Right lobe of liver (tissue), 4 donors: ENCODE measurements around the gene CCDC136.

Source experiments
- CTCF ChIP-seq, 4 donors: fragments of 200-600 bp in 3 of 4; fragments of 450-650 bp in 1 of 4; IDR thresholded peaks; one replicate each; pipeline versions ENCODE4 v1.5.1 to v1.8.0; 2016 to 2022; ENCODE audit warnings: antibody characterized with exemption in 4 of 4, mild to moderate bottlenecking in 2 of 4
- POLR2A ChIP-seq: fragments of 450-650 bp; IDR thresholded peaks from one replicate; pipeline ENCODE4 v1.6.1; 2017; ENCODE audit warnings: antibody characterized with exemption, mild to moderate bottlenecking
- donor health status: DM: no; HTN: no; CAD: no.
- donor health status: DM: no; HTN: no; CAD: no.
- donor health status: DM: no; HTN: yes; CAD: no.

GRCh38 chr7:128792471-128793180, 858 bp downstream of the CCDC136 start:
- TF ChIP-seq CTCF (IDR thresholded peaks at IDR 0.05) = no peak
- TF ChIP-seq POLR2A = no peak
